ENCODE measurements around the gene CD27. TPM values are rescaled to one million over a fixed set of nuclear protein-coding genes. Genes with fewer than 3 reads are reported as not detected.

CD27 gene
- total RNA-seq, 2 experiments from 2014 or later = 18.0 to 48.3 TPM

DNA sequence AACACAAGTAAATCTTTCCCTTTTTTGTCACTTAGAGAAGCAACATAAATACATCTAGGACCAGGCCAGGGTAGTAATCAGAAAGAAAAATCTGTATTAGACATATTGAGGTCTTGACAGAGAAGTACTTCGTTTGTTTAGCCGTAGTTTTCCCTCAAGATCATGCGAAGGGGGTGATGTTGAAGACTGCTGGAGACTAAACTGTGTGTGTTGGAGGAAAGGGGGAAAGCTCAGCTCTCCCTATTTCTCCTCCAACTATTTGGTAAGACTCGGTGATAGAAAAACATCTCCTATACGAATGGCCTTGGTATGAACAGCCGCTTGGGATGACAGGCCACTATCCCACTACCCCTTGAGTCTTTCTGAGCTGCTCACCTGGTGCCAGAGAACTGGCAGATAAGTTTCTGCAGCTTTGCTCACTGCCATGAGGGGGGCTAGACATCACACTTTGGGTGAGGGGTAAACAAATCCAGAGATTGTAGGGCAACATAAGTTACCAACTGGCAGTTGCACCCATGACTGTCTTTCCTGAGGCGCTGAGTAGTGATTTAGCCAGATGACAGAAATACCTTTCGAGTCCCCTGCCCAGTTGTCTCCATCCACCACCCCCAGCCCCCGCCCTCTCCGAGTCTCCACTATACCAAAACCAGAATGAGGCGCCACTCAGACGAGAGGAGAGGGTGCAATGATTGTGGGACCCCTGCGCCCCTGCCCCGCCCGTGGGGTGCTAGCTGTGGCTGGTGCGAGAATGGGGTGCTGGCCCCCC, 25.0 kb downstream of the CD27 start:
- ChIA-PET POLR2A (interaction anchor here (0.6 to 3.8 kb wide), 21 partner anchors 8 to 175 kb away, joined by 3 to 27 read pairs (median 6); partner anchors contain the start of genes CD27, GAPDH, MRPL51 and TAPBPL), CTCF (ENCODE audit: unreplicated experiment) (interaction anchor here (1.3 kb wide), 1 partner anchor 45 kb away, joined by 3 read pairs; no protein-coding TSS in a partner anchor)
- intact Hi-C loops (cut with micrococcal nuclease; ENCODE audit: unreplicated experiment) = loop anchor here (1.0 to 5.0 kb wide), 3 partner anchors 24 to 132 kb away; partner anchors contain the start of genes GAPDH and MRPL51
- Histone ChIP-seq H3K27ac (ENCODE audit: low read depth, low read length, poor library complexity, severe bottlenecking) (peak overlapping the region; percentile 62), H3K36me3 (ENCODE audit: insufficient read depth, low read length) (peaks cover 46% of the 10 kb centered on the region), H3K4me1 (ENCODE audit: insufficient read depth, low read length, poor library complexity, severe bottlenecking) (peaks cover 33% of the 10 kb centered on the region), H2AFZ (ENCODE audit: low read length) (no peak overlapping the region), H4K20me1 (ENCODE audit: insufficient read depth, low read length) (peaks cover 16% of the 10 kb centered on the region; the same call in 1 of the 2 replicates), H3K4me3 (ENCODE audit: low read depth, low read length, poor library complexity, severe bottlenecking) (peak overlapping the region; percentile 86), H3K9me2 (ENCODE audit: insufficient read depth, low read length) (no peaks in the 10 kb centered on the region), H3K4me2 (ENCODE audit: low read length) (peak overlapping the region; percentile 98), H3K79me2 (ENCODE audit: insufficient read depth, low read depth, low read length) (peaks cover 25% of the 10 kb centered on the region), H3K9me3 (ENCODE audit: low read length) (0 out of 2 replicates have a peak, but pooled peaks cover 5% of the 10 kb centered on the region)
- peak; percentile 54 for DNase-seq (ENCODE audit: low spot score)
- TF ChIP-seq EZH2phosphoT487 (IDR thresholded peaks at IDR 0.05; ENCODE audit: borderline replicate concordance, low read depth, low read length) = no peak
- TF ChIP-seq, protein P1, sequence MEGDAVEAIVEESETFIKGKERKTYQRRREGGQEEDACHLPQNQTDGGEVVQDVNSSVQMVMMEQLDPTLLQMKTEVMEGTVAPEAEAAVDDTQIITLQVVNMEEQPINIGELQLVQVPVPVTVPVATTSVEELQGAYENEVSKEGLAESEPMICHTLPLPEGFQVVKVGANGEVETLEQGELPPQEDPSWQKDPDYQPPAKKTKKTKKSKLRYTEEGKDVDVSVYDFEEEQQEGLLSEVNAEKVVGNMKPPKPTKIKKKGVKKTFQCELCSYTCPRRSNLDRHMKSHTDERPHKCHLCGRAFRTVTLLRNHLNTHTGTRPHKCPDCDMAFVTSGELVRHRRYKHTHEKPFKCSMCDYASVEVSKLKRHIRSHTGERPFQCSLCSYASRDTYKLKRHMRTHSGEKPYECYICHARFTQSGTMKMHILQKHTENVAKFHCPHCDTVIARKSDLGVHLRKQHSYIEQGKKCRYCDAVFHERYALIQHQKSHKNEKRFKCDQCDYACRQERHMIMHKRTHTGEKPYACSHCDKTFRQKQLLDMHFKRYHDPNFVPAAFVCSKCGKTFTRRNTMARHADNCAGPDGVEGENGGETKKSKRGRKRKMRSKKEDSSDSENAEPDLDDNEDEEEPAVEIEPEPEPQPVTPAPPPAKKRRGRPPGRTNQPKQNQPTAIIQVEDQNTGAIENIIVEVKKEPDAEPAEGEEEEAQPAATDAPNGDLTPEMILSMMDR (conservative IDR thresholded peaks at IDR 0.05; ENCODE audit: low read length) = peak; percentile 32
- BruUV-seq (replicated peaks) = no TSS peak

DNA sequence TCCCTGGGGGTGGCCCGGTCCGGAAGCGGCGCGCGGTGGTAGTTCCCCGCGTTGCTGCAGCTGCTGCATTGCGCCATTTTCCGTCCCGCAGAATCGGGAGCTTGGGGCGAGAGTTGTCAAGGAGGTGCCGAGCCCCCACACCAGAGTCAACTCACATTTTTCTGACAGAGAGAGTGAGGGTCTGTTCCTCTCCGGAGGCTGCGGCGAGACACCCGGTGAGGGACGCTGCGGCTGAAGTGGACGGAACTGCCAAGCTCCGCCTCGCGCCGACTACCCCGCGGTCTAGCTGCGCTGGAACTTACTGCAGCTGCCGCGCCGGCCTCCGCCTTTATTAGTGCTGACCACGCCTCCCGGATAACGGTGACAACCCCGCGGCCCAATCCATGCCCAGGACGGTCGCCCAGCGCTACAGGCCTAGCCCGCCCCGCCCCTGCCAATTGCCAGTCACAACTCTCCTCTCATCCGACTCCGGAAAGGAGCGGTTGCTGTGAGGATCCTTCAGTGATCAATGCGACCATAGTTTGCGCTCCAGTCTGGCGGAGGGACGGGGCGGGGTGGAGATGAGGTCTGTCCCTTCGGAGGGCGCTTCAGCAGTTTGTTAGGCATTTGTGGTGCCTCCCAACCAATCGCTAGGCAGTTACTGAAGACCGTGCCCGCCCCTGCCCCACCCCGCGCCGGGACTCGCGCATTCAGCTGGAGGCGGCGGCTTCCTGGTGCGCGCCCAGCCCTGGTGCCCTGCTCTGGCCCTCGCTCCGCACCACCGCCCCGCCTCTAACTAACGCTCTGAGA, 25.8 kb downstream of the CD27 start, which contains the start of gene VAMP1:
TSS of gene VAMP1 (minus strand) at position 303 of the 789 bp plus-strand sequence. CDS start at position 157, 146 bp downstream.
- intact Hi-C loops (cut with micrococcal nuclease; ENCODE audit: unreplicated experiment) = loop anchor here (1.0 to 2.0 kb wide), 2 partner anchors 23 to 64 kb away; partner anchors contain the start of genes GAPDH and MRPL51
- TF ChIP-seq, protein P1 (conservative IDR thresholded peaks at IDR 0.05; ENCODE audit: low read length) = no peak; the same call in 1 of the 2 replicates
- no peak for TF ChIP-seq EZH2phosphoT487 (IDR thresholded peaks at IDR 0.05; ENCODE audit: borderline replicate concordance, low read depth, low read length)
- peaks cover 40% of the 10 kb centered on the region for H3K36me3 ChIP-seq (ENCODE audit: insufficient read depth, low read length)
- peak within 1 kb of the TSS; percentile 62 for H3K27ac ChIP-seq (ENCODE audit: low read depth, low read length, poor library complexity, severe bottlenecking)
- POLR2A ChIA-PET = interaction anchor here (0.5 to 3.8 kb wide), 26 partner anchors 9 to 222 kb away, joined by 3 to 27 read pairs (median 6); partner anchors contain the start of genes CD27, GAPDH, MRPL51 and TAPBPL
- peaks cover 32% of the 10 kb centered on the region for H3K4me1 ChIP-seq (ENCODE audit: insufficient read depth, low read length, poor library complexity, severe bottlenecking)
- peaks cover 25% of the 10 kb centered on the region for H3K79me2 ChIP-seq (ENCODE audit: insufficient read depth, low read depth, low read length)
- H4K20me1 ChIP-seq (ENCODE audit: insufficient read depth, low read length) = peaks cover 16% of the 10 kb centered on the region; the same call in 1 of the 2 replicates
- peak within 1 kb of the TSS; percentile 86 for H3K4me3 ChIP-seq (ENCODE audit: low read depth, low read length, poor library complexity, severe bottlenecking)
- no peaks in the 10 kb centered on the region for H3K9me2 ChIP-seq (ENCODE audit: insufficient read depth, low read length)
- peak within 1 kb of the TSS; percentile 71 for H2AFZ ChIP-seq (ENCODE audit: low read length)
- CTCF ChIA-PET (ENCODE audit: unreplicated experiment) = interaction anchor here (0.5 to 0.8 kb wide), 8 partner anchors 23 to 1098 kb away, joined by 3 to 7 read pairs (median 3); no protein-coding TSS in a partner anchor
- no TSS peak for BruUV-seq (replicated peaks)
- H3K4me2 ChIP-seq (ENCODE audit: low read length) = peak within 1 kb of the TSS; percentile 98
- peak; percentile 96 for DNase-seq (ENCODE audit: low spot score)
- H3K9me3 ChIP-seq (ENCODE audit: low read length) = 0 out of 2 replicates have a peak, but pooled peaks cover 5% of the 10 kb centered on the region

Data from OCI-LY7 (cell line).